ENCODE data around the gene SLC38A3.

Gene SLC38A3

DNA sequence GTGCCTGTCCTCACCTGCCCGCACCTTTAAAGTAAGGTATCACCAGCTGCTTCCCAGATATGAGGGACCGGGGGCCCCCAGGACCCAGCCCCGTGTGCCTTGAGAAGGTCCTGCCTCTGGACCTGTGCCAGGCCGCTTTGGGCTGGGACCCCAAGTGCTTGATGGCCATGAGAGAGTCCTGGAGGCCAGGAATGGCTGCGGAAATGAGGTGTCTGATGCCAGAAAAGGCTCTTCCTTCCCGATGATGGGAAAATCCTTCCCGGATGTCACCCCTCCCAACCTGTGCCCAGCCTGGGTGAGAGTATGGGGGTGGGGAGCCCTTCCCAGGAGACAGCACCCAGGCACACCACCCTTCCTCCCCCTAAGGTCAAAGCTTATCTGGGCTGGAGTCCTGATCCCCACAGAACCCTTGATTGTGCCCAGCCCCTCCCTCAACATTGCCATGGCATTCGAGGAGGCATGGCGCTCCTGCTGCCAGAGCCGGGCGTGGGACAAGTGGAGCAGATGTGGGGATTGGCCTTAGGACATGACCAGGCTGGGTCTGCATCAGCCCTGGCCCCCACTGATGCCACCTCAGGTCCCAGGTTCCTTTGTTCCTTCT, 35.7 kb upstream of the SLC38A3 start:
- no peak for DNase-seq

DNA sequence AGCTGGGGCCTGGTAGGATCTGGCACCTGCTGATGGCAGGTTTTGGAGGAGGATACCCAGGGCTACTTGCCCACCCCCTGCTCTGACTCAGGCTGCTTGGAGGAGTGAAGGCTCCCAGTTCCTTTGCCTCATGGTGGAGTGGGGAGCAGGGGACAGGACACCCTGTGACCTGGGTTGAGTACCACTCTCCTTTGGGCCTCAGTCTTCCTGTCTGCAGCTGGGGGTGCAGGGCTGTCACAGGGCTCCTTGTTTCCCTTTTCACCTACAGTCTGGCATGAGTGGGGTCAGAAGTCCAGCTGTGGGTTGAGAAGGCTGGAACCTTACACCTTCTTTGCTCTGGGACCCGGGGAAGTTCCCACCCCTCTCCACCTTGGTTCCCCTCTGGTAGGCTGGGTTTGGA, 35.2 kb upstream of the SLC38A3 start:
- no peak for DNase-seq

DNA sequence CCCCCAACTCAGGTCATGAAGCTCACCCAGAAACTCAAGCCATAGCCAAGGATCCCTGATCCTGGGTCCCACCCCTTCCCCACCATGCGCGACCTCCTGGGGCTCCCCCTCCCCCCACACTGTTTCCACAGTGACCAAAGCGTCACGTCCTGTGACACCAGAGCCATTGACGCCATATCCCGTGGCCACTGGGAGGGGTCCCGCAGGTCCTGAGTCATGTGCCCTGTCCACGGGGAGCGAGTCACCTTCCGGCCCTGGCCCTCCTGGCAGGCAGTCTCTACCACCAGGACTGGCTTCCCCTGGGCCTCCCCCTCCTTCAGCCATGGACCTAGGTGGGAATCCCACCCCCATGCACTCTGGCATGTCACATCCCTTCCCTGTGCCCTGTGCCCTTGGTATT, 34.4 kb upstream of the SLC38A3 start:
- no peak for DNase-seq

DNA sequence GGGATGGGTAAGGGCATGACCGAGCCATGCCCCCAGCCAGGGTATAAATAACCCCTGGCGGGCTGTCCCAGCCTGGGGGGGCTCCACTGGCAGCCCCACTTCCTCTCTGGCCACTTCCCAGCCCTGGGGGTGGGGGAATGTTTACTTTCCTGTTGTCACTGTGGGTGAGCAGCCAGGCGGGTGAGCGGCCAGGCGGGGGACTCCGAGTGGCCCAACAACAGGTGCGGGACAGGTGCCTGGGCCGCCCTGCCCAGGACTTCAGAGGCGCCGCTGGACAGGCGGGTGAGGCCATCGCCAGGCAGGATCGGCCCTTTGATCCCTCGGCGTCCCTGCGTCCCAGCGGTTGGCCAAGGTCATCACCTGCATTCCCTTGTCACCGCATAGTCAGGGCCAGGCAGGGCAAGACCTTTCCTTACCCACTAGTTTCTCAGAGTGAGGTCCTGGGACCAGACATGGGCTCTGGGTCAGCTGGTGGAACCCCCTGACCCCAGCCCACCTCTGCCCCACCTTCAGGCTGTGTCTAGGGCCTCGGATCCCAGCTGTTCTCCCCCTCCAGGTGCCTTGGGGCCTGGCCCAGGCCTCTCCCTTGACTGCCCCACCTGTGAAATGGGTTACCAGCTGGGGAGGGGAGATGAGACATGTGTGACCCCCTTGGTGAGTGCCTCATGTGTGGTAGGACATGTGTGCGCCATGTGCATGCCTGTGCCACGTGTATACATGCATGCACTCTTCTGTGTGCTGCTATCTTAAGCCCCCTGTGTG, 33.4 kb upstream of the SLC38A3 start:
- no peak for DNase-seq

DNA sequence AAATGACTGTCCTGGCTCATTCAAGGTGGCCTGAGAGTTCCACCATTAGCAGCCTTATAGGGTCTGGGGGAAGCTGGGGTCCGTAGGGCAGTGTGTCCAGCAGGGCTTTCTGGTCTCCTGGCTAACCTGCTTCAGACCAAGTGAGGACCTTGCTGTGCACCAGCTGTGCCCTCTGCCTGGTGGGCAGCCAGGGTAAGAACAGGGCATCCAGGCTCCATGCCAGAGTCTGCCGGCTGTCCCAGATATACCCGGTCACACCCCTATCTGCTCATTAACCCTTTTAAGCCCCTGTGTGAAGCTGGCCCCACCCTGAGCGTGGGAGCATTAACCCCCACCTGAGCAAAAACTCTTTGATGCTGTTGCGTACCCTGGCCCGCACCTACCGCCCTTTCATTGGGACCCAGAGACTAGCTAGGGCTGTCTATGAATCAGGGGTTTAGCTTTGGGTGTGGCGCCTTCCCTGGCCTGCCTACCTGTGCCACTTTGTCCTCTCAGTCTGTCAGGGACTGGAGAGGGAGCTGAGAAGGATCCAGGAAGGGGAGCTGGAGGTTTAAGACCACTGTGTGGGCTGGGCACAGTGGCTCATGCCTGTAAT, 32.3 kb upstream of the SLC38A3 start:
- no peak for DNase-seq

DNA sequence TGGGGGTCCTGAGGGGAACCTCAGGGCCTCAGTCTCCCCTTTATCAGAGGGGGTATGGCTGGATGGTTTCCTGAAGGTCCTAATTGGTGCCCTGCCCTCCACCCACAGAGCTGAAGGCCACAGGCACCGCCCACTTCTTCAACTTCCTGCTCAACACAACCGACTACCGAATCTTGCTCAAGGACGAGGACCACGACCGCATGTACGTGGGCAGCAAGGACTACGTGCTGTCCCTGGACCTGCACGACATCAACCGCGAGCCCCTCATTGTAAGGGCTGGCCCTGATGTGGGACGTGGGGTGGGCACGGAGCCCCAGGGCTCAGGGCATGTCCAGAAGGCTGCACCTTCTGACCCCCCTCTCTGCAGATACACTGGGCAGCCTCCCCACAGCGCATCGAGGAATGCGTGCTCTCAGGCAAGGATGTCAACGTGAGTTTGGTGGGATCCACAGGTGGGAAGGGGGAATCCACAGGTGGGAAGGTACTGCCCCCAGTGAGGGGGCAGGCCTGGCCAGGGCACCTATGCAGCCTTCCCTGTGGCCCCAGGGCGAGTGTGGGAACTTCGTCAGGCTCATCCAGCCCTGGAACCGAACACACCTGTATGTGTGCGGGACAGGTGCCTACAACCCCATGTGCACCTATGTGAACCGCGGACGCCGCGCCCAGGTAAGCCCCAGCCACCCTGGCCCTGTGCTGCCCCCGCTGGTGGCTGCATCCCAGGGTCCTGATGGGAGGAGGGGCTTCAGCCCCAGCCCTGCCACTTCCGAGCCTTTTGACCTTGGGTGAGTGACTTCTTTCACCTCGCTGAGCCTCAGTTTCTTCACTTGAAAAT, 31.2 kb upstream of the SLC38A3 start:
- no peak for DNase-seq

DNA sequence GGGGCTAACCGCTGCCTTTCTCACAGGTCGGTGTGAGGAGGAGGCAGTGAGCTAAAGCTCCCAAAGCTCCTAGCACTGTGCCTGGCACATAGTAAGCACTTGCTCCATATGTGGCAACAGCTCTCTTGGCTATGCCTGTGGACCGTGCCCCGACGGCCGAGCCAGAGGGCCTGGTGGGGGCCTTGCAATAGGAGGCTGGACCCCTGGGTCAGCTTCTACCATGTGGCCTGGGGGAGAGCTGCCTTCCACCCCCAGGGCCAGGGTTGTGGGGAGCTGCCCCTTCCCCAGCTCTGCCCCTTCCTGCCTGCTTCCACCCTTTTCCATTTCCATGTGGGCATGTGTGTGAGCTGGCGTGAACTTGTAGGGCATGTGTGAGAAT, 30.6 kb upstream of the SLC38A3 start:
- DNase-seq: no peak

DNA sequence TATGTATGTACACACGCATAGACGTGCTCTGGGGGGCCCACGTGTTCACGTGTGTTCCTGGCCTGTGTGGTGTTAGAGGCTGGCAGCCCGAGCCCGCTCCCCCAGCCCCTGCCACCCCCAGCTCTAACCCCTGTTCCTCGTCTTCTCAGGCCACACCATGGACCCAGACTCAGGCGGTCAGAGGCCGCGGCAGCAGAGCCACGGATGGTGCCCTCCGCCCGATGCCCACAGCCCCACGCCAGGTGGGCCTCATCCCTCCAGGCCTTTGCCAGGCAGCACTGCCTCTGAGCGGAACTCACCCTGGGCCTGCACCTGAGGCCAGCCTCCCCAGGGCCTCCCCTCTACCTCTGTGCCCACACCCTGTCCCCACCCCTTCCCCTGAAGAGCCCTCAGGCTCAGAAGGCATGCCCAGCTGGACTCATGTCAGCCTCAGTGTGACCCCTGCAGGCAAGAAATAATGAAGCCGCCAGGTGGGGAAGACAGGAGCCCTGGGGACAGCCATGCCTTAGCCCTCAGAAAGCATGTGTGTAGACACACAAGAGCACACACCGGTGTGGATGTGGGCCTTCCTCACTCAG, 30.0 kb upstream of the SLC38A3 start:
- DNase-seq: no peak

DNA sequence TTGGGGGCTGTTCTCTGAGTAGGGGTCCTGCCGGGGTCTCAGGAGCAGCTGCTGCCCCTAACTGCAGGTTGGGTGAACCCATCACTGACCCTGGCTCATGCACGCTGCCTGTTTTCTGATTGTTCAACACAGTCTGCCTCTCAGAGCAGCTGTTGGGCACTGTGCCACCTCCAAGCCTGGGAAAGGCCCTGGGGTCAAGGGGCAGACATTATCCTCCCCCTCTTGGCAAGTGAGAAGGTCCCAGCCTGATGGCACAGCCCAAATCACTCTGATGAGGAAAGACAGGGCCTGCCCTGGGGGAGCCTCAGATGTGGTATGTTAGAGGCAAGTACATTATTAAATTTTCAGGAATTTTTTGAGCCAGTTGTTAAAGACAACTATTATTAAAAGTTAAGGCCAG, 27.7 kb upstream of the SLC38A3 start:
- DNase-seq: no peak

DNA sequence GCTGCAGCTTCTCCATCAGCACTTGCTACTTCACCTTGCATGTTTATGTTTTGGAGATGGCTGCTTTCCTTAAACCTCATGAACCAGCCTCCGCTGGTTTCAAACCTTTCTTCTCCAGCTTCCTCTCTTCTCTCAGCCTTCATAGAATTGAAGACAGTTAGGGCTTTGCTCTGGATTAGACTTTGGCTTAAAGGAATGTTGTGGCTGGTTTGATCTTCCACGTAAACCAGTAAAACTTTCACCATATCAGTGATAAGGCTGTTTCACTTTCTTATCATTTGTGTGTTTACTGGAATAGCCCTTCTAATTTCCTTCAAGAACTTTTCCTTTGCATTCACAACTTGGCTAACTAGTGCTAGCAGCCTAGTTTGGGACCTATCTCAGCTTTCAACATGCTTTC, 25.4 kb upstream of the SLC38A3 start:
- DNase-seq: no peak

DNA sequence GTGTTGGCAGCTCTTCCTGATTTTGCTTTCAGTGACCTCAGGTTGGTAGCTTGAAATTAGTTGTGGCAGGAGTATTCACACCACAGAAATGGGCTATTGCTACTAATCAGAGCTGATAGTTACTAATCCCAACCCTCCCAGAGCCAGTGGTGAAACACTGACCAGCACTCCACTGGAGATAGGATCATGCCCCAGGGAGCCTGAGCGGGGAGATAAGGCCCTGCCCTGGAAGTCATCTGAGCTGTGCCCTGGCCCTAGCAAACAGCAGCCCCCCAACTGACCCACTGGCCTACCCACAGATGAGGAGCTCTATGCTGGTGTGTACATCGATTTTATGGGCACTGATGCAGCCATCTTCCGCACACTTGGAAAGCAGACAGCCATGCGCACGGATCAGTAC, 23.1 kb upstream of the SLC38A3 start:
- no peak for DNase-seq

DNA sequence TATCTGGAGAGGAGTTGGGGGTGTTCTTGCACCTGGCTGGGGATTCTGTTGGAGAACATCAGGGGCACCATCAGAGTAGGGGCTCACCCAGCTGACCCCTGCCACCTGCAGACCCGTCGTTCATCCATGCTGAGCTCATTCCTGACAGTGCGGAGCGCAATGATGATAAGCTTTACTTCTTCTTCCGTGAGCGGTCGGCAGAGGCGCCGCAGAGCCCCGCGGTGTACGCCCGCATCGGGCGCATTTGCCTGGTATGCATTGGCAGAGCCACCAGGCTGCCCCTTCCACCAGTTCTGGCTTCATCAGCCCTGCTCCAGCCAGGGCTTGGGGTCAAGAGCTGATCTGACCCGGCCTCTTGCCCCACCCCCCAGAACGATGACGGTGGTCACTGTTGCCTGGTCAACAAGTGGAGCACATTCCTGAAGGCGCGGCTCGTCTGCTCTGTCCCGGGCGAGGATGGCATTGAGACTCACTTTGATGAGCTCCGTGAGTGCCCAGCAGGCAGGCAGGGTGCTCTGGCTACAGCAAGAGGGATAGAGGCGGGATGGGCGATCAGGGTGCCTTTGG, 22.5 kb upstream of the SLC38A3 start:
- no peak for DNase-seq

DNA sequence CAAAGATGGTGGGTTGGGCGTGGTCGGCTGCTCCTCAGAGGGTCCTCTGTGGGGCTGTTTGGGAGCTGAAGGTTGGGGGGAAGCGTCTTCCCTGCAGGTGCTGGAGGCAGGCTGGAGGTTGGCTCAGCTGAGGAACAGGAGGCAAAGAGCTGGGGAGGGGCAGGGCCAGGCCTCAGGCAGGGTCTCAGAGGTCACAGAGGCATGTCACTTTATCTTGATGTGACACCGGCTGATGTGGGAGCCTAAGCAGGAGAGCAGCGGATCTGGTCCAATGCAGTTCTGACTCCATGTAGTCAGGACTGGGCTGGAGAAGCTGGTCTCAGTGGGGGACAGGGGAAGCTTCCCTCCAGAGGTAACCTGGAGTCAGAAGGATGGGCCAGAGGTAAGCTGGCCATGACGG, 21.3 kb upstream of the SLC38A3 start:
- DNase-seq: no peak

DNA sequence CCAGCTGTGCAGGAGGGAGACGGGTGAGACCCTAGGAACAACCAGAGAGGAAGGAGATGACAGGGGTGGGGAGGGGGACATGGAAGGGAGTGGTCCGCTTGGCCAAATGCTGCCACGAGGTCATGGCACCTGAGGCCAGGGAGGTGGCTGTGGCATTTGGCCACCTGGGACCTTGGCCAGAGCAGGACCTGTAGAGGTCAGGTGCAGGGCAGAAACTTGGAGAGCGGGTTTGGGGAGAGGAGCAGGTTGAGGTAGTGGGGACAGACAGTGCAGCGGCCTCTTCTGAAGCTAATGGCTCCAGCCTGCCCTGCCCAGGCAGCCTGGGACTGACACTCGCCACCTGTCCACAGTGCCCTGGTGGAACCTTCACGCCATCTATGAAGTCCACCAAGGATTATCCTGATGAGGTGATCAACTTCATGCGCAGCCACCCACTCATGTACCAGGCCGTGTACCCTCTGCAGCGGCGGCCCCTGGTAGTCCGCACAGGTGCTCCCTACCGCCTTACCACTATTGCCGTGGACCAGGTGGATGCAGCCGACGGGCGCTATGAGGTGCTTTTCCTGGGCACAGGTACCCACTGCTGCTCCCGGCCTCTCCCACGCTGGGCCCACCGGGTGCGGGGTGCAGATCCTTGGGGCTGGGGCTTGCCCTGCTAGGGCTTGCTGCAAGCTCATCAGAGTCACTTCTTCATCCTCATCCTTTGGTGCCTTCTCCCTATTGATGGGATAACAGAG, 20.7 kb upstream of the SLC38A3 start:
- no peak for DNase-seq

DNA sequence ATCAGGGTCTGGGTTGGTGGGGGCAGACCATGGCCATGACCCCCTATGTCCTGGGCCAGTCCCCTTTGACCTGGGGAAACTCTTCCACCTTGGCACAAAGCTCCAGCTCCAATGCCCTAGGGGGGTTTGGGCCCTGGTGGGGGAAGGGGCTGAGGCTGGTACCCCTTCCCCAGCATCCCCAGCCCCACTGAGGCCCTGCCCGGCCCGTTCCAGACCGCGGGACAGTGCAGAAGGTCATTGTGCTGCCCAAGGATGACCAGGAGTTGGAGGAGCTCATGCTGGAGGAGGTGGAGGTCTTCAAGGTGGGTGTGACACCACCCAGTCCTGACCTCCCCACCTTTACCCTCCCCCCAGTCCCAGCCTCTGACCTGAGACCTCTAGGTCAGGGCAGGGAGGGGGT, 19.8 kb upstream of the SLC38A3 start:
- no peak for DNase-seq

DNA sequence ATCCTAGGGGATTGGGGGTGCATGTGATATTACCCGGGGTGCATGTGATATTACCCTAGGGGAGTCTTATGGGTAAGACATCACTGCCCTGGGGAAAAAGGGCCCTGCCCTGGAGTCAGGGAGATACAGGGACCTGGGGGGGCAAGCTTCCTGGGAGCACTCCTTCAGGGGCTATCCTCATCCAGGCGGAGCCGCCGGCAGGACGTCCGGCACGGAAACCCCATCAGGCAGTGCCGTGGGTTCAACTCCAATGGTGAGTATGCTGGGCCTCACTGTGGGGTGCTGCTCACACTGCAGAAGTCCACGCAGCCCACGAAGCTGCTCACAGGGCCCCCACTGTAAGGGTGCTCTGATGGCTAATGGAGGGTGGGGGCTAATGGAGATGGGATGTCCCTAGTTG, 19.0 kb upstream of the SLC38A3 start:
- DNase-seq: no peak

DNA sequence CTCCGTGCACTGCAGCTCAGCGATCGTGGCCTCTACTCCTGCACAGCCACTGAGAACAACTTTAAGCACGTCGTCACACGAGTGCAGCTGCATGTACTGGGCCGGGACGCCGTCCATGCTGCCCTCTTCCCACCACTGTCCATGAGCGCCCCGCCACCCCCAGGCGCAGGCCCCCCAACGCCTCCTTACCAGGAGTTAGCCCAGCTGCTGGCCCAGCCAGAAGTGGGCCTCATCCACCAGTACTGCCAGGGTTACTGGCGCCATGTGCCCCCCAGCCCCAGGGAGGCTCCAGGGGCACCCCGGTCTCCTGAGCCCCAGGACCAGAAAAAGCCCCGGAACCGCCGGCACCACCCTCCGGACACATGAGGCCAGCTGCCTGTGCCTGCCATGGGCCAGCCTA, 17.3 kb upstream of the SLC38A3 start:
- DNase-seq: no peak

DNA sequence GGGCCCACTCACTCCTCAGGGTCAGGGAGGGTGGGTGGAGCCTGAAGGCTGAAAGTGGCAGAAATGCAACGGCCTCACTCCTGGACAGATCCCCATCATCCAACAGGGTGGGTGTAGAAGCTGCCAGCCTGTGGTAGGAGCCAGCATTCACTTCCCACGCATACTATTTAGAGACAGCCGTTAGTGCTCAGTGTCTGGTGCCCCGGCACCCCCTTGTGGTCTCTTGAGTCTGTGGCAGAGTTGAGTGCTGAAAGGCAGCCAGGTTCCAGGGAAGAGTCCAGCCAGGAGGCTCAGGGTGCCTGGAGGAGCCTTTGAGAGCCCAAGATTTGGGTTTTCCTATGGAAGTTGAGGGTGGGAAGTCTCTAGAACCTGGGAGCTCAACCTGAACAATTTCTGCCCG, 15.8 kb upstream of the SLC38A3 start:
- DNase-seq: peak; percentile 19

DNA sequence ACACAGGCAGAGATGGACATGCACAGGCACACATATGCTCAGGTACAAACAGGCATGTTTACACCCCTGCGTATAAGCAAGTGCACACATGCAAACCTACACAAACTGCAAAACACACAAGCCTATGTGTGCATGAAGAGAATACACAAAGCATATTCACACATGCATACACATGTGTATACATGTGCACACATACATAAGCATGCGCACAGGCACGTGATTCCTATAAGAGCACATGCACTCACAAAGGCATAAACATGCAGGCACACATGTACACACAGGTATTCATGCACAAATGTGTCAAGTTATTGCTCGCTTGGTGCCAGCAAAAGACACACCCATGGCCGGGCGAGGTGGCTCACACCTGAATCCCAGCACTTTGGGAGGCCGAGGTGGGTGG, 15.1 kb upstream of the SLC38A3 start:
- no peak for DNase-seq

DNA sequence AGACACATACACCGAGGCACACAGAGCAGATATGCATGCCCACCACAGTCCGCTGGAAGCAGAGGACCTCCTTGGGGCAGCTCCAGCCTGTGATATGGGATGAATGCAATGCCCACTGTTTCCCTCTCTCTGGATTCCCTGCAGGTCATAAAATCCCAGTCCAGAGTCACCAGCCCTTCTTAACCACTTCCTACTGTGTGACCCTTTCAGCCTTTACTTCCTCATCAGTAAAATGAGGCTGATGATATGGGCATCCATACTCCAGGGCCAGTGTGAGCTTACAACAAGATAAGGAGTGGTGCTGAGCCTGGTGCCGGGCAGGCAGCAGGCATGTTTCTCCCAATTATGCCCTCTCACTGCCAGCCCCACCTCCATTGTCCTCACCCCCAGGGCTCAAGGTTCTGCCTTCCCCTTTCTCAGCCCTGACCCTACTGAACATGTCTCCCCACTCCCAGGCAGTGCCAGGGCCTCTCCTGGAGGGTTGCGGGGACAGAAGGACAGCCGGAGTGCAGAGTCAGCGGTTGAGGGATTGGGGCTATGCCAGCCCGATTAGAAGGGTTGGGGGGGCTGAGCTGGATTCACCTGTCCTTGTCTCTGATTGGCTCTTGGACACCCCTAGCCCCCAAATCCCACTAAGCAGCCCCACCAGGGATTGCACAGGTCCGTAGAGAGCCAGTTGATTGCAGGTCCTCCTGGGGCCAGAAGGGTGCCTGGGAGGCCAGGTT, 14.0 kb upstream of the SLC38A3 start, which contains the start of gene GNAT1:
GNAT1 (plus strand) TSS at position 675 of the 725 bp plus-strand sequence. CDS start 116 bp downstream, outside the sequence.
- no peak for DNase-seq

DNA sequence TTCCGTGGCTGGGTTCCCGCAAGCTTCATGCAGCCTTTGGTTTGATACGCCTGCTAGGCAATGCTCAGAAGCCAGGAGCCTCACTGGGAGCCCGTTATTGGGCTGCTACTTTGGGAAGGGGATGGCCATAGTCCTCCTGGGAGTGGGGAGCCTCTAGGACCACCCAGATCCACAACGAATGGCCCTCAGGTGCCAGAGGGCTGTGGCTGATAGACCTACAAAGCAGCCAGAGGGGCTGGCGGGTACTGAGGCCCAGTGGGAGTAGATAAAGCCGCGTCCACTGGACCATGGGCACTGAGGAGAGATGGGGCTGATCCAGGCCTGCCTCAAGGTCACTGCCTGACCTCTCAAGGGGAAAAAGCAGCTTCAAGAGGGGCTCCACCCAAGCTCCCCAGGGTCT, 12.9 kb upstream of the SLC38A3 start:
- DNase-seq: no peak

All from CD4-positive, alpha-beta T cell treated with Interleukin-21 for 1 hour (primary cell).